Ectodermal cell (in vitro differentiated cells): Measurements from ENCODE around the gene NOL4L.

Experiments used
- H3K27ac ChIP-seq: 2 replicates; pipeline ENCODE4 v1.7.0; 2013; ENCODE audit warnings: mild to moderate bottlenecking, low read depth, low read length; ENCODE audit not compliant: insufficient read depth, poor library complexity, severe bottlenecking
- H3K27me3 ChIP-seq: 2 replicates; pipeline ENCODE4 v1.7.0; 2013; ENCODE audit warnings: mild to moderate bottlenecking, low read length; ENCODE audit not compliant: insufficient read depth, control insufficient read depth, poor library complexity, severe bottlenecking
- H3K36me3 ChIP-seq: one replicate; pipeline ENCODE4 v1.7.0; 2013; ENCODE audit warnings: low read length; ENCODE audit not compliant: control insufficient read depth, insufficient read depth
- H3K4me1 ChIP-seq: one replicate; pipeline ENCODE4 v1.7.0; 2013; ENCODE audit warnings: low read length; ENCODE audit not compliant: control insufficient read depth, insufficient read depth
- H3K4me3 ChIP-seq: 2 replicates; pipeline ENCODE4 v1.7.0; 2013; ENCODE audit warnings: low read depth, low read length, control low read depth; ENCODE audit not compliant: insufficient read depth
- H3K9me3 ChIP-seq: 2 replicates; pipeline ENCODE4 v1.7.0; 2013; ENCODE audit warnings: mild to moderate bottlenecking, low read length, moderate library complexity; ENCODE audit not compliant: control insufficient read depth
- WGBS, 2 experiments: methylation state at CpG; one replicate each; pipeline ENCODE4 v1.1.7; 2013; ENCODE audit warnings: missing lambda C conversion rate in 2 of 2; 5-methylcytosine and 5-hydroxymethylcytosine counted together

The NOL4L gene

DNA sequence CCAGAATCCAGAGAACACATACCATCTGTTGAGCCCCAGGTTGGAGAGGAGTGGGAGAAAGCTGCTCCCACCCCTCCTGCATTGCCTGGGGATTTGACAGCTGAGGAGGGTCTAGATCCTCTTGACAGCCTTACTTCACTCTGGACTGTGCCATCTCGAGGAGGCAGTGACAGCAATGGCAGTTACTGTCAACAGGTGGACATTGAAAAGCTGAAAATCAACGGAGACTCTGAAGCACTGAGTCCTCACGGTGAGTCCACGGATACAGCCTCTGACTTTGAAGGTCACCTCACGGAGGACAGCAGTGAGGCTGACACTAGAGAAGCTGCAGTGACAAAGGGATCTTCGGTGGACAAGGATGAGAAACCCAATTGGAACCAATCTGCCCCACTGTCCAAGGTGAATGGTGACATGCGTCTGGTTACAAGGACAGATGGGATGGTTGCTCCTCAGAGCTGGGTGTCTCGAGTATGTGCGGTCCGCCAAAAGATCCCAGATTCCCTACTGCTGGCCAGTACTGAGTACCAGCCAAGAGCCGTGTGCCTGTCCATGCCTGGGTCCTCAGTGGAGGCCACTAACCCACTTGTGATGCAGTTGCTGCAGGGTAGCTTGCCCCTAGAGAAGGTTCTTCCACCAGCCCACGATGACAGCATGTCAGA, 149.6 kb downstream of the NOL4L start:
- WGBS, 2 experiments: 95 to 97% methylated on average over 12 of the region's 12 CpGs
- Histone ChIP-seq H3K4me3 (no peak overlapping the region), H3K36me3 (peaks cover 72% of the 10 kb centered on the region), H3K4me1 (no peaks in the 10 kb centered on the region), H3K27ac (no peak overlapping the region), H3K9me3 (no peaks in the 10 kb centered on the region), H3K27me3 (no peaks in the 10 kb centered on the region)

- no peak overlapping the region for H3K27ac ChIP-seq
- H3K4me3 ChIP-seq: no peak overlapping the region
- 96 to 99% methylated on average over 19 of the region's 19 CpGs for WGBS, 2 experiments
- no peaks in the 10 kb centered on the region for H3K9me3 ChIP-seq
- peaks cover 82% of the 10 kb centered on the region for H3K36me3 ChIP-seq
- no peaks in the 10 kb centered on the region for H3K4me1 ChIP-seq
- H3K27me3 ChIP-seq: no peaks in the 10 kb centered on the region
Measured at GRCh38 chr20:32434434-32434833, 150.7 kb downstream of the NOL4L start.

GRCh38 chr20:32433311-32434021, 151.7 kb downstream of the NOL4L start:
- H3K27ac ChIP-seq: no peak overlapping the region
- H3K27me3 ChIP-seq: no peaks in the 10 kb centered on the region
- no peaks in the 10 kb centered on the region for H3K9me3 ChIP-seq
- peaks cover 83% of the 10 kb centered on the region for H3K36me3 ChIP-seq
- WGBS, 2 experiments: 92 to 94% methylated on average over 20 of the region's 20 CpGs
- no peaks in the 10 kb centered on the region for H3K4me1 ChIP-seq
- no peak overlapping the region for H3K4me3 ChIP-seq

GRCh38 chr20:32432277-32432676, 152.9 kb downstream of the NOL4L start:
- H3K27me3 ChIP-seq: no peaks in the 10 kb centered on the region
- WGBS, 2 experiments: 95 to 98% methylated on average over 2 of the region's 2 CpGs
- no peak overlapping the region for H3K27ac ChIP-seq
- H3K4me3 ChIP-seq: no peak overlapping the region
- no peaks in the 10 kb centered on the region for H3K4me1 ChIP-seq
- peaks cover 79% of the 10 kb centered on the region for H3K36me3 ChIP-seq
- H3K9me3 ChIP-seq: no peaks in the 10 kb centered on the region

- peaks cover 78% of the 10 kb centered on the region for H3K36me3 ChIP-seq
- H3K27ac ChIP-seq: no peak overlapping the region
- WGBS, 2 experiments: 96 to 97% methylated on average over 12 of the region's 12 CpGs
- H3K4me3 ChIP-seq: no peak overlapping the region
- no peaks in the 10 kb centered on the region for H3K27me3 ChIP-seq
- H3K9me3 ChIP-seq: no peaks in the 10 kb centered on the region
- H3K4me1 ChIP-seq: no peaks in the 10 kb centered on the region
Measured at GRCh38 chr20:32431457-32431856, 153.7 kb downstream of the NOL4L start.

GRCh38 chr20:32429745-32430360, 155.3 kb downstream of the NOL4L start:
- Histone ChIP-seq H3K27ac (no peak overlapping the region), H3K4me1 (no peaks in the 10 kb centered on the region), H3K4me3 (no peak overlapping the region), H3K27me3 (no peaks in the 10 kb centered on the region), H3K36me3 (peaks cover 63% of the 10 kb centered on the region), H3K9me3 (no peaks in the 10 kb centered on the region)
- WGBS, 2 experiments: 97% methylated on average over 16 of the region's 16 CpGs

DNA sequence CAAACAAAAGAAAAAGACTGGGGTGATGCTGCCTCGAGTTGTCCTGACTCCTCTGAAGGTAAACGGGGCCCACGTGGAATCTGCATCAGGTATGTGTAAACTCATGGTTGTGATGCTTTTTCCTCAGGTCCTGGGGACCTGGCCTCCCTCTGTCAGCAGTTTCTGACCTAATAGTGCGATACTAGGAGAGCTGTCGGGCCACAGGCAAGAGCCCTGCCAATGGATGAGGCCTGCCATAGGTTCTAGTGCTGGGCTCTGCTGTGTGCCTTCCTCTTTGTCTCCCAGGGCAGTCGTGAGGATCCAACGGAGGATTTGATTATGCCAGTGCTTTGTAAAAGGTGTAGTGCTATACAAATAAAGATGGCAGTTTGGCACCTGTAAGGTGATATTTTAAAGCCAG, 155.8 kb downstream of the NOL4L start:
- no peak overlapping the region for H3K27ac ChIP-seq
- 93% methylated on average over 7 of the region's 7 CpGs for WGBS, 2 experiments
- no peaks in the 10 kb centered on the region for H3K9me3 ChIP-seq
- no peaks in the 10 kb centered on the region for H3K4me1 ChIP-seq
- no peak overlapping the region for H3K4me3 ChIP-seq
- H3K36me3 ChIP-seq: peaks cover 58% of the 10 kb centered on the region
- no peaks in the 10 kb centered on the region for H3K27me3 ChIP-seq

DNA sequence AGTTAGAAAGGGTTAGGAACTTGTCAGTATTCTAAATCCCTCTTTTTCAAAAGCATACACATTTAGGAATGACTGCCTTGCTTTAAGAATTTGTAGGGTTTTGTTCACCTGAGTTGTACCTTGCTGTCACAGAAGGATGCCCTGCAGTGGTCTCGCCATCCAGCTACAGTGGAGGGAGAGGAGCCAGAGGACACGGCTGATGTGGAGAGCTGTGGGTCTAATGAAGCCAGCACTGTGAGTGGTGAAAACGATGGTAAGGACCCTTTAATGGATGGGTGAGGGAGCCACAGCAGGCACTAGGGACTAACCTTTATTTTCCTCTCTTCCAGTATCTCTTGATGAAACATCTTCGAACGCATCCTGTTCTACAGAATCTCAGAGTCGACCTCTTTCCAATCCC, 157.1 kb downstream of the NOL4L start:
- Histone ChIP-seq H3K27me3 (no peaks in the 10 kb centered on the region), H3K9me3 (no peaks in the 10 kb centered on the region), H3K36me3 (peaks cover 51% of the 10 kb centered on the region), H3K4me3 (no peak overlapping the region), H3K27ac (no peak overlapping the region), H3K4me1 (no peaks in the 10 kb centered on the region)
- 96 to 97% methylated on average over 6 of the region's 6 CpGs for WGBS, 2 experiments

- WGBS, 2 experiments: no CpG with 5 or more reads among the region's 2 CpGs
- Histone ChIP-seq H3K27me3 (no peaks in the 10 kb centered on the region), H3K27ac (no peak overlapping the region), H3K4me3 (no peak overlapping the region), H3K36me3 (no peaks in the 10 kb centered on the region), H3K4me1 (no peaks in the 10 kb centered on the region), H3K9me3 (no peaks in the 10 kb centered on the region)
Measured at GRCh38 chr20:32421290-32421689, 163.8 kb downstream of the NOL4L start.

DNA sequence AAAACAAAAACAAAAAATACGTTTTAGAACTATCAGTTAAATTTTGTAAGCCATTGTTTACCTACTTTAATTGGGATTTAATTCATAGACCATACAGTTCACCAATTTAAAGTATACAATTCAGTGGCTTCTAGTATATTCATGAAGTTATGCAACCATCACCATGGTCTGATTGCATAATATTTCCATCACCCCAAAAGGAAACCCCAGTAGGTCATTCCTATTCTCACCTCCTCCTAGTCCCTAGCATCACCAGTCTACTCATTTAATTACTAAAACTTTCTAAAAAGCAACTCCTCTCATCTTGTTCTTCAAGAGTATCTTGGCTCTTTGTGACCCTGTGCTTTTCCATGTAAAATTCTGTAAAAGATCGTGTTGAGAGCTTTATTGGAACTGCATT, 166.8 kb downstream of the NOL4L start:
- H3K4me1 ChIP-seq: no peaks in the 10 kb centered on the region
- no peaks in the 10 kb centered on the region for H3K27me3 ChIP-seq
- H3K27ac ChIP-seq: no peak overlapping the region
- no peaks in the 10 kb centered on the region for H3K36me3 ChIP-seq
- no peaks in the 10 kb centered on the region for H3K9me3 ChIP-seq
- 91 to 100% methylated on average over 2 of the region's 2 CpGs for WGBS, 2 experiments
- H3K4me3 ChIP-seq: no peak overlapping the region
